HG03575 (cell line): ENCODE results near the gene ZNF831.

ENCODE experiments used
- ATAC-seq: cut with Tn5 transposase; IDR thresholded peaks from one replicate; pipeline ENCODE4 v1.9.1; 2021; ENCODE audit not compliant: unreplicated experiment, insufficient number of reproducible peaks, low FRiP score; ENCODE audit errors: extremely low read depth

ZNF831 gene

DNA sequence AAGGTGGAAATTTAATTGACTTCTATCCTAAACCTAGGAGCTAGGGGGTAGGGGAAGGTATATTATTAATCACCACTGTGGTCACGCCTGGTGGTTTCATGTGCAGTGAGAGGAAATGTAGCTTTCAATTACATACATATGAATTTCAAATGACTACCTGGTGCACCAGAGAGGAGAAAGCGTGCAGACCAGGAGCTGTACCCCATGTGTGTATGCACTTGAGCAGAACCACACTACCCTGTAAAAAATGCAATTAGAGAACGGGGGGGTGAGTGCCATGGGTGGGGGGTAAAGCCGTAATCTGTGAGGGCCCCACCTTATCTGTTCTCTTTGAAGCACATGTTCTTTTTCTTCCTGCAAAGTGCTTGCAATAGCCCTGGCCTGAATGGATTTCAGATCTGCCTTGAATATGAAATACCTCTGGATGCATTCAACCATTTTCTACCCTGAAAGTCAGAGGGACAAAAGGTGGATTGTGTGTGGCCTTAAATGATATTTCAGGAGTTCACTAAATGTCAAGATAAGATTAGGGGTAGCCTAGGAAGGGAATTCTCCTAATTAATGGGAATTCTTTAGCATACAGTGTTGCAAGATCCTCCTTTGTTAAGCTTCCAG is 105.9 kb downstream of the ZNF831 start:
- no peak for ATAC-seq

DNA sequence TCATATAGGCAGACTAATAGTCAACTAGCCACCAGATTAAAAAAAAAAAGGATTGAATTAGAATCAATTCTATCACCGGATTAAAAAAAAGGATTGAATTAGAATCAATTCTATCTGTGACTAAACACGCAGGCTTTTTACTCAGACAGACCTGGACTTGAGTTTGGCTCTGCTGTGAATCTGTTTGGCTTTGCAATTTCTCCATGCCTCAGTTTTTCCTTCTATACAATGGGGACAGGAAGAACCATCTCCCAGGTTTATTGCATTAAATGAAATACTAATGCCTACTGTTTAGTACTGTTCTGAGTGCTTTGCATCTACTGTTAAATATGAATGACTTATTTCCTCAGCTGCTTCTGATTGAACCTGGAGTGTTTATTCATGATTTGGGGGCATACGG is 106.8 kb downstream of the ZNF831 start:
- no peak for ATAC-seq

- ATAC-seq, result no peak
Measured at GRCh38 chr20:59273739-59274357, 110.2 kb downstream of the ZNF831 start.

DNA sequence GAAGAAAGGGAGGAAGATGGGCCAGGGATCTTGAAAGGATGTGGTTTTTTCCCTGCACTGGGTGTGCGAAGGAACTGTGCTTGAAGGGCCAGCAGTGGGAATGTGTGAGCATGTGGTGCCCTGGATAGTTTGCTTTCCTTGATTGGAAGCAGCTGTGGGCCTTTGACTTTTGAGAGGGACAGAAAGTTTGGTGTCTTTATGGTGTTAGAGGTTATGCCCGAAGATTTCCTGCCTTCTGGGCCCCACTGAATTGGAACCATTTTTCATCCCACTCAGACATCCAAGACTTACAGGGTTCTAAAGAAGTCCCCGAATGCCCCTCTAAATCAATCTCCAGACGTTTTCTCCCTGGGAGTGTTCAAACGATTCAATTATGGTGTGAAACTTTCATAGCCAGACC is 113.3 kb downstream of the ZNF831 start:
- ATAC-seq, result no peak

- ATAC-seq, result no peak
Measured at GRCh38 chr20:59284470-59284869, 120.8 kb downstream of the ZNF831 start.

DNA sequence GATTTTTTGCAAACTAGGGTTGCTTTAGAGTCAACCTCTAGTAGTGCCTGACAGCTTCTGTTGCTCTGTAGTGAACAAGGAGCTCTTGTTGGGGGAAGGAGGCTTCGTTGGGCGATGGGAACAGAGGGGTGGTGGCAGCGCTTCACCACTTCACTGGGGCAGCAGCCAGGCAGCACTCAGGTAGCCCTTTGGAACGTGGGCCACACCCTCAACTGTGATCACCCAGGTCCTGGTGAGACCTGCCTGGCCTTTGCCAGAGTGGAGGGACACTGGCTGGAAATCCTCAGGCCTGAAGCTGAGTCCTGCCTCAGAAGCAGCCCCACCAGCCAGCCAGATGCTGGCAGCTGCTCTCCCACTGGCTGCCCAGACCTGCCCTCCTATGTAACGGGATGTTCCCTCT is 126.4 kb downstream of the ZNF831 start:
- ATAC-seq, result no peak

DNA sequence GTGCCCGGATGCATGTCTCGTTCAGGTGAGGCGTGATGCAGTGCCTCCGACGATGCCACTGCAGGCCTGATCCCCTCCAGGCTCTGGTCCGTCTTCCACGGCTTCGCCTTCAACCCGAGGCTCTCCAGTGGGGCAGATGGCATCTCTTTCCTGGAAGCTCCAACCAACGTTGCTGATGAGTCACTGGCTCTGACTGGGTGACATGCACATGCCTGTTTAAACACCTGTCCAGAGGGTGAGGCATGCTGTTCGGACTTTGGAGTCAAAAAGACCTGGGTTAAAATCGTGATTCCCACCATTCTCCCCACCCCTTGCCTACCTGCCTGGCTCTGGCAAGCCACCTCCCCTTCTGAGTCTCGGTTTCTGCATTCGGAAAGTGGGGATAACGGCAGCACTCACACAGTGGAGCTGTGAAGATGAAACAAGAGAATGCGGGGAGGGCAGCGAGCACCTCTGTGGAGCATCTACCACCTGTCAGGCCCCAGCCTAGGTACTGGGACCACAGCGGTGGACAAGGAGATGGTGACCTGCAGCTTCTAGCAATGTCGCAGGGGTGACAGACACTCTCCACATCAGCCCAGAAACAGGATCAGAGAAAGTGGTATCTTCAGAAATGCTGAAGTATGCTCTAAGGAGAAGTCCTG is 128.2 kb downstream of the ZNF831 start:
- no peak for ATAC-seq

GRCh38 chr20:59295531-59295930 is 131.9 kb downstream of the ZNF831 start:
- ATAC-seq, result no peak

DNA sequence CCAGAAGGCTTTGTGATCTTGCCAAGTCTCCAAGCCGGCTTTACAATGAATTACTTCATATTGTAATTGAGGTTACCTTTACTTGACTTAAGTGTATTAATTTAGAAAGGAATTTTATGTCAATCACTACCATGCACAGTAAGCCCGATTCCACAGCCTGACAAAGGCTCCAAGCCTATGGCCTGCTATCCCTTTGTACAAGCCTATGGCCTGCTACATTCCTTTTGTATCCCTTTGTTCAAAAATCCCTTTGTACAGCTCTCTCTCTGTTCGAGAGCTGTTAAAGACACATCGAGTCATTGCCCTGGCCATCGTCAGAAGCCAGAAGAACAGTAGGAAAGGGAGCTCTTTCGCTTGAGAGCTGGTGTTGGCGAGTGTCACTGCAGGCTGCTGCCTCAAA is 134.1 kb downstream of the ZNF831 start:
- no peak for ATAC-seq

GRCh38 chr20:59299945-59300332 is 136.3 kb downstream of the ZNF831 start:
- no peak for ATAC-seq

GRCh38 chr20:59300333-59301081 is 136.9 kb downstream of the ZNF831 start, which contains the start of gene EDN3:
Gene EDN3, plus strand, starts transcription at chr20:59300611. Its CDS starts 202 bp downstream, at chr20:59300813.
- ATAC-seq, result no peak

GRCh38 chr20:59301343-59302007 is 137.9 kb downstream of the ZNF831 start:
- no peak for ATAC-seq

GRCh38 chr20:59305908-59306655 is 142.5 kb downstream of the ZNF831 start:
- ATAC-seq, result no peak

DNA sequence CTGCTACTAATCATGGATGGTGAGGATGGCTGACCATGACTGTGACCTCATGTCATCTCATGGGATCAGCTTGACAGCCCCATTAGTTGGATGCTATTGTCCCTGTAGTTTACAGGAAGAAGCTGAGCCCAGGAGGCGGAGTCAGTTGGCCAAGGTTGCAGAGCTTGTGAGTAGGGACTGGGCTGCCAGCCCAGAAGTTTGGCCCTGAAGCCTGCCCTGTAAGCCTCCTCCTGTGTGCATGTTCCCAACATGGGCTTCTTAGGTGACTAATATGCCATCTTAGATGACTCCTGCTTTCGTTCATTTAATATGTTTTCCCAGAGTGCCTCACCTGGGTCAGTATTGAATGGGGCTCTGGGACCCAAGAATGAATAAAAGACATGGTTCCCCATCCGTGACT is 143.6 kb downstream of the ZNF831 start:
- ATAC-seq, result no peak
